ENCODE data around the gene SPDYE2. TPM values are rescaled to one million over a fixed set of nuclear protein-coding genes. Genes with fewer than 3 reads are reported as not detected.
"Not testable (repeated sequence)": the region's sequence is repeated elsewhere in the genome, so short reads cannot be mapped to it uniquely, and the experiment has no call there.

Gene SPDYE2
- total RNA-seq, 1 experiment from 2014 or later, result not detected

DNA sequence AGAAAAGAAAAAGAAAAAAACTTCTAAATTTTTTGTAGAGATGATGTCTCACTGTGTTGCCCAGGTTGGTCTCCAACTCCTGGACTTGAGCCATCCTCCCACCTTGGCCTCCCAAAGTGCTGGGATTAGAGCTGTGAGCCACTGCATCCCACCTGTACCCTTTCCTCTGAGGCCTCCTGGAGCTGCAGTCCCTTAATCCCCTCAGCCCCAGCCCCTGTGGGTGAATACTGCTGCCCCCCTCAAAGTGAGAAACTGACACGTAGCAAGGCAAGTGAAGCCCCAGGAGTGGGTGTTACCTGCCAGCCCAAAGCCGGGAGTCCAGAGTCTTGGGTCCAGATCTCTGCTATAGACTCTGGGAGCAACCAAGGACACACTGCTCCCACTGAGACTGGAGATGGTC is 26.2 kb upstream of the SPDYE2 start:
- H2BK5ac ChIP-seq (ENCODE audit: insufficient read length, low read length); H3K14ac ChIP-seq (ENCODE audit: insufficient read depth, low read length); H3K27ac Mint-ChIP-seq; H4K20me1 ChIP-seq (ENCODE audit: control insufficient read depth, insufficient read depth, insufficient read length); H3K23me2 ChIP-seq (ENCODE audit: insufficient read length, low read depth, low read length, poor library complexity, severe bottlenecking); H2BK20ac ChIP-seq (ENCODE audit: low read depth, low read length, poor library complexity, severe bottlenecking); H3K36me3 Mint-ChIP-seq (ENCODE audit: insufficient read depth in 1 of 3, low read depth in 3 of 3); H3K4me1 ChIP-seq (ENCODE audit: insufficient read depth, low read length); H3K79me1 ChIP-seq (ENCODE audit: insufficient read depth, low read depth, low read length, poor library complexity, severe bottlenecking); H3K27me3 ChIP-seq (ENCODE audit: insufficient read depth, low read length); H3K56ac ChIP-seq (ENCODE audit: insufficient read length, low read depth, low read length); H4K5ac ChIP-seq (ENCODE audit: insufficient read length, low read depth, low read length); H3K27me3 Mint-ChIP-seq (ENCODE audit: low read depth); H3K27ac ChIP-seq (ENCODE audit: insufficient read length, low read depth, low read length); H3K18ac ChIP-seq (ENCODE audit: insufficient read length, low read depth, low read length); H3K9ac ChIP-seq (ENCODE audit: extremely low read depth, insufficient read length, low read length); H3K4me1 Mint-ChIP-seq; H3K9me3 ChIP-seq (ENCODE audit: control insufficient read depth, low read depth, low read length); H2BK12ac ChIP-seq (ENCODE audit: insufficient read length, low read depth, low read length); H3K4ac ChIP-seq (ENCODE audit: low read depth, low read length); H4K91ac ChIP-seq (ENCODE audit: insufficient read length, low read depth, low read length); H3K23ac ChIP-seq (ENCODE audit: insufficient read length, low read depth, low read length); H3T11ph ChIP-seq (ENCODE audit: low read length); H3K4me2 ChIP-seq (ENCODE audit: insufficient read depth, insufficient read length, low read length); DNase-seq; H2AFZ ChIP-seq (ENCODE audit: low read length); H2BK15ac ChIP-seq (ENCODE audit: low read depth, low read length); H2BK120ac ChIP-seq (ENCODE audit: low read depth, low read length, poor library complexity, severe bottlenecking); H3K79me2 ChIP-seq (ENCODE audit: insufficient read depth, low read length); H3K4me3 Mint-ChIP-seq; H4K8ac ChIP-seq (replicated peaks; ENCODE audit: insufficient read length, low read depth, low read length); H3K9me3 Mint-ChIP-seq; H2AK5ac ChIP-seq (ENCODE audit: insufficient read length, low read length): not testable (repeated sequence)
- no CpG with 5 or more reads among the region's 2 CpGs for WGBS (ENCODE audit: extremely low coverage, insufficient read length, low lambda C conversion rate)

DNA sequence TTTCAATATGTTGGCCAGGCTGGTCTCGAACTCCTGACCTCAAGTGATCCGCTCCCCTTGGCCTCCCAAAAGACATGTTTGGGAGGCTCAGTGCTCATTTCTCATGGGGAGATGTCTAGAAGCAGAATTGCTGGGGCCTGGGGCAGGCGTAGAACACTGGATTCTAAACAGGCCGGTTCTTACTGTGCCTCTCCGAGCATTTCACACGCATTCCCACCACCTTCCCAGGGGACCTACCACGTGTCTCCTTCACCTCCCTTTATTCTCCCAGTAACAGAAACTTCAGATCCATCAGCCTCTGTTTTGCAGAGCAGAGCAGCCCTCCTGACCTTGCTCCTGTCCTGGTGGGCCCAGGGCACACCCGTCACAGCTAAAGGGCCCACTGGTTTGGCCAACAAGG is 23.8 kb upstream of the SPDYE2 start:
- not testable (repeated sequence) for H3K4me2 ChIP-seq (ENCODE audit: insufficient read depth, insufficient read length, low read length); H3K14ac ChIP-seq (ENCODE audit: insufficient read depth, low read length); H3K9ac ChIP-seq (ENCODE audit: extremely low read depth, insufficient read length, low read length); H3K23ac ChIP-seq (ENCODE audit: insufficient read length, low read depth, low read length); H4K5ac ChIP-seq (ENCODE audit: insufficient read length, low read depth, low read length); H3K4me1 Mint-ChIP-seq; H3K23me2 ChIP-seq (ENCODE audit: insufficient read length, low read depth, low read length, poor library complexity, severe bottlenecking); H3K18ac ChIP-seq (ENCODE audit: insufficient read length, low read depth, low read length); H2BK15ac ChIP-seq (ENCODE audit: low read depth, low read length); H3K56ac ChIP-seq (ENCODE audit: insufficient read length, low read depth, low read length); H4K91ac ChIP-seq (ENCODE audit: insufficient read length, low read depth, low read length); H4K8ac ChIP-seq (replicated peaks; ENCODE audit: insufficient read length, low read depth, low read length); H3K4me3 Mint-ChIP-seq; H3K4me1 ChIP-seq (ENCODE audit: insufficient read depth, low read length); H3K27me3 Mint-ChIP-seq (ENCODE audit: low read depth); H3K79me1 ChIP-seq (ENCODE audit: insufficient read depth, low read depth, low read length, poor library complexity, severe bottlenecking); H2BK12ac ChIP-seq (ENCODE audit: insufficient read length, low read depth, low read length); H2AFZ ChIP-seq (ENCODE audit: low read length); H2BK120ac ChIP-seq (ENCODE audit: low read depth, low read length, poor library complexity, severe bottlenecking); H3K36me3 Mint-ChIP-seq (ENCODE audit: insufficient read depth in 1 of 3, low read depth in 3 of 3); H3K79me2 ChIP-seq (ENCODE audit: insufficient read depth, low read length); H3K9me3 ChIP-seq (ENCODE audit: control insufficient read depth, low read depth, low read length); H2AK5ac ChIP-seq (ENCODE audit: insufficient read length, low read length); H3K27ac ChIP-seq (ENCODE audit: insufficient read length, low read depth, low read length); H3K4ac ChIP-seq (ENCODE audit: low read depth, low read length); H2BK20ac ChIP-seq (ENCODE audit: low read depth, low read length, poor library complexity, severe bottlenecking); H3K9me3 Mint-ChIP-seq; H2BK5ac ChIP-seq (ENCODE audit: insufficient read length, low read length); H3T11ph ChIP-seq (ENCODE audit: low read length); H4K20me1 ChIP-seq (ENCODE audit: control insufficient read depth, insufficient read depth, insufficient read length); H3K27me3 ChIP-seq (ENCODE audit: insufficient read depth, low read length); H3K27ac Mint-ChIP-seq; DNase-seq
- WGBS (ENCODE audit: extremely low coverage, insufficient read length, low lambda C conversion rate), result no CpG with 5 or more reads among the region's 8 CpGs
